Muscle layer of duodenum (tissue), 2 donors: Measurements from ENCODE around the gene PKNOX2.

Experiments used
- H3K27ac ChIP-seq: one replicate; pipeline ENCODE4 v1.7.0; 2013; ENCODE audit warnings: mild to moderate bottlenecking, low read length
- H3K27me3 ChIP-seq: one replicate; pipeline ENCODE4 v1.7.0; 2013; ENCODE audit warnings: low read depth, mild to moderate bottlenecking, control low read depth, low read length
- H3K36me3 ChIP-seq, 2 donors: one replicate each; pipeline ENCODE4 v1.7.0; 2013; ENCODE audit warnings: low read length in 2 of 2, control low read depth in 1 of 2, mild to moderate bottlenecking in 1 of 2; ENCODE audit not compliant: insufficient read depth in 2 of 2, control insufficient read depth in 1 of 2
- H3K4me1 ChIP-seq, 2 donors: one replicate each; pipeline ENCODE4 v1.7.0; 2013; ENCODE audit warnings: low read length in 2 of 2, mild to moderate bottlenecking in 2 of 2, control low read depth in 1 of 2, moderate library complexity in 1 of 2; ENCODE audit not compliant: insufficient read depth in 2 of 2, control insufficient read depth in 1 of 2
- H3K4me3 ChIP-seq, 2 donors: one replicate each; pipeline ENCODE4 v1.7.0; 2013; ENCODE audit warnings: low read length in 2 of 2, low read depth in 1 of 2, mild to moderate bottlenecking in 1 of 2
- H3K9me3 ChIP-seq, 2 donors: one replicate each; pipeline ENCODE4 v1.7.0; 2013; ENCODE audit warnings: low read length in 2 of 2, control low read depth in 1 of 2, mild to moderate bottlenecking in 1 of 2; ENCODE audit not compliant: control insufficient read depth in 1 of 2
- donor health status: healthy.

PKNOX2 gene

GRCh38 chr11:125364121-125364826, 199.7 kb downstream of the PKNOX2 start:
- Histone ChIP-seq H3K27me3 (no peaks in the 10 kb centered on the region), H3K9me3 (no peaks in the 10 kb centered on the region), H3K4me3 (no peak overlapping the region), H3K27ac (no peak overlapping the region), H3K4me1 (no peaks in the 10 kb centered on the region), H3K36me3 (peaks cover 0 to 6% of the 10 kb centered on the region in 2 donors)

- Histone ChIP-seq H3K36me3 (peaks cover 0 to 6% of the 10 kb centered on the region in 2 donors), H3K4me1 (no peaks in the 10 kb centered on the region), H3K9me3 (no peaks in the 10 kb centered on the region), H3K27me3 (no peaks in the 10 kb centered on the region), H3K27ac (no peak overlapping the region), H3K4me3 (no peak overlapping the region)
Observed at GRCh38 chr11:125365196-125365931, 200.8 kb downstream of the PKNOX2 start.

GRCh38 chr11:125367710-125368109, 203.2 kb downstream of the PKNOX2 start:
- H3K36me3 ChIP-seq, result peaks cover 0 to 6% of the 10 kb centered on the region in 2 donors
- no peak overlapping the region for H3K4me3 ChIP-seq
- no peaks in the 10 kb centered on the region for H3K9me3 ChIP-seq
- H3K4me1 ChIP-seq, result no peaks in the 10 kb centered on the region
- no peak overlapping the region for H3K27ac ChIP-seq
- no peaks in the 10 kb centered on the region for H3K27me3 ChIP-seq

GRCh38 chr11:125368757-125369156, 204.2 kb downstream of the PKNOX2 start:
- no peaks in the 10 kb centered on the region for H3K4me1 ChIP-seq
- H3K4me3 ChIP-seq, result no peak overlapping the region
- no peak overlapping the region for H3K27ac ChIP-seq
- H3K27me3 ChIP-seq, result no peaks in the 10 kb centered on the region
- H3K36me3 ChIP-seq, result peaks cover 0 to 6% of the 10 kb centered on the region in 2 donors
- H3K9me3 ChIP-seq, result no peaks in the 10 kb centered on the region

GRCh38 chr11:125369808-125370207, 205.3 kb downstream of the PKNOX2 start:
- H3K36me3 ChIP-seq, result peaks cover 0 to 6% of the 10 kb centered on the region in 2 donors
- no peak overlapping the region for H3K27ac ChIP-seq
- H3K27me3 ChIP-seq, result no peaks in the 10 kb centered on the region
- no peaks in the 10 kb centered on the region for H3K4me1 ChIP-seq
- H3K9me3 ChIP-seq, result no peaks in the 10 kb centered on the region
- H3K4me3 ChIP-seq, result no peak overlapping the region

- no peaks in the 10 kb centered on the region for H3K9me3 ChIP-seq
- peaks cover 0 to 3% of the 10 kb centered on the region in 2 donors for H3K4me1 ChIP-seq
- H3K4me3 ChIP-seq, result no peak overlapping the region
- H3K27me3 ChIP-seq, result no peaks in the 10 kb centered on the region
- H3K27ac ChIP-seq, result no peak overlapping the region
- H3K36me3 ChIP-seq, result peaks cover 0 to 6% of the 10 kb centered on the region in 2 donors
Observed at GRCh38 chr11:125370561-125371389, 206.2 kb downstream of the PKNOX2 start.

- Histone ChIP-seq H3K27ac (no peak overlapping the region), H3K4me1 (peaks cover 3 to 4% of the 10 kb centered on the region in 2 donors), H3K9me3 (no peaks in the 10 kb centered on the region), H3K27me3 (no peaks in the 10 kb centered on the region), H3K4me3 (no peak overlapping the region), H3K36me3 (peaks cover 0 to 6% of the 10 kb centered on the region in 2 donors)
Observed at GRCh38 chr11:125371431-125371935, 206.9 kb downstream of the PKNOX2 start.

GRCh38 chr11:125372088-125372487, 207.5 kb downstream of the PKNOX2 start:
- Histone ChIP-seq H3K36me3 (peaks cover 0 to 6% of the 10 kb centered on the region in 2 donors), H3K4me1 (peaks cover 3 to 4% of the 10 kb centered on the region in 2 donors), H3K27ac (no peak overlapping the region), H3K4me3 (no peak overlapping the region), H3K9me3 (no peaks in the 10 kb centered on the region), H3K27me3 (no peaks in the 10 kb centered on the region)

GRCh38 chr11:125372911-125373310, 208.4 kb downstream of the PKNOX2 start:
- peaks cover 3 to 4% of the 10 kb centered on the region in 2 donors for H3K4me1 ChIP-seq
- no peaks in the 10 kb centered on the region for H3K9me3 ChIP-seq
- no peak overlapping the region for H3K27ac ChIP-seq
- H3K36me3 ChIP-seq, result peaks cover 0 to 6% of the 10 kb centered on the region in 2 donors
- no peak overlapping the region for H3K4me3 ChIP-seq
- H3K27me3 ChIP-seq, result no peaks in the 10 kb centered on the region

GRCh38 chr11:125373426-125374391, 209.2 kb downstream of the PKNOX2 start:
- Histone ChIP-seq H3K36me3 (peaks cover 0 to 5% of the 10 kb centered on the region in 2 donors), H3K4me3 (no peak overlapping the region), H3K27ac (no peak overlapping the region), H3K9me3 (no peaks in the 10 kb centered on the region), H3K27me3 (no peaks in the 10 kb centered on the region), H3K4me1 (peaks cover 3 to 4% of the 10 kb centered on the region in 2 donors)
